ENCODE results near the gene FSCN2.

DNA sequence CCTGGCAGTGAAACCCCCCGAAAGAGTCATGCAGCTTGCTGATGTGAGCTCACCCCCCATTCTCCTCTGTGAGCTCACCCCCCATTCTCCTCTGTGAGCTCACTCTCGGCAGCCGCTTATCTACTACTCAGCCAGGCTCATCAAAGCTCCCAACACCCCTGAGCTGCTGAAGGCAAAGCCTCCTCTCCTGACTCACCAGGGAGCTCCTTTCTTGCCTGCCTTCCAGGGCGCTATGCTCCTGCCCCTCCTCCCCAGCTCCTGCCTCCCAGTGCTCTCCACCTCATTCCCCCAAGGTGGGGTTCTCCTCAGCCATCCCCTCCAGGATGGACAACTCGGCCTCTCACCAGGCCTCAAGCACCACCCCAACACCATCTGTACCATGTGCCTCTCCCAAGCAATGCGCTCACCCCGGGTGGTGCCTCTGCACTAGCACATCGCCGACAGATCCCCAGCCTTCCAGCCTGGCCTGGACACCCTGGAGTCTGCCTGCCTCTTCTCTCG, 51.7 kb downstream of the FSCN2 start:
- TF ChIP-seq CTCF (conservative IDR thresholded peaks at IDR 0.05) (no peak), ZFX (IDR thresholded peaks at IDR 0.05) (no peak)
